ENCODE data around the gene ARID5B. TPM values are rescaled to one million over a fixed set of nuclear protein-coding genes. Genes with fewer than 3 reads are reported as not detected.
A peak's percentile ranks its signal among the peaks of the same experiment; 100 is the strongest.

The ARID5B gene
- total RNA-seq, 1 experiment from 2014 or later, result 1.4 TPM

DNA sequence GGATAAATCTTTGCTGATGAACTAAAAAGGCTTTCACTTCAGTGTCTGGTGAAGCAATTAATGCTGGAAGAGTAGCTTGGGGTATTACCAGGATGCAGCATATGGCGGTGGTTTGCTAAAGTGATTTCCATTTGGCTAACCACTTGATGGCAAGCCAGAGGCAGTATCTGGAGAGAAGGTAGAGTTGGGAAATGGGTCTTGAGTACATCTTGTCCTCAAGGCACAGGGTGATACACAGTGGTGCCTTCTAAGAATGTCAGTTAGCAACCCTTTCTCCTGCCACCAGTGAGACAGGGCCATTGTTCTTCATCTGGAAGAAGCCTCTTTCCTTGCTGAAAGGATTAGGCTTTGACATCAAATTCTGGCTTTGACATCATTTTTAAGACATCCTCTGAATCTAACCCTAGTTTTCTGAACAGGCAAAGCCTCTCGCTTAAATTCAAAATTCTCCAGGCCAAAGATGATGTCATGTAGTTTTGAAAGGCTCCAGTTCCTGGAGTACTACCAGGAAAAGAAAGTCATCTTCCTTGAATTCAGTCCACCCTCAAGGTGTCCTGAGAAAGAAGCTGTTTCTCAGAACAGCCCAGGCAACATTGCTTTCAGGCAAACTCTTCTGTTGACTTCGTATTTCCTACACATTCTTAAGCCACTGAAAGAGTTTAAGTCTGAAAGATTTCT, 162.4 kb downstream of the ARID5B start:
- DNase-seq (ENCODE audit: extremely low read depth, low read depth), result no peak

DNA sequence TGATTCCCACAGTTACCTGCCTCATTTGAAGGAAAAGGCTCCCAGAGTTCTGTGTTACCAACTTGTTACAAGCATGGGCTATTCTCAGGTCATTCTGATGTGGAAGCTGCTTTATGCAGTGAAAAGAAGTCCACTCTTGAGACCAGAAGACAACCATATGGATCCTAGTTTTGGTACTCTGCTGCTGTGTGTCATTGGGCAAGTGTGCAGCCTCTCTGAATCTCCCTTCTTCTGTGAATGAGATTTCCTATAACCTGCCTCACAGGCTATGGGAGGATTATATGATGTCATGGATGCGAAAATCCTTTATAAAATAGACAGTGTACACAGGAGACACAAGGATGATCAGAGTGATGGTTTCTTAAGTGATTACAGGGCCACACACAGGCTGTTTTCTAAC, 166.1 kb downstream of the ARID5B start:
- DNase-seq (ENCODE audit: extremely low read depth, low read depth), result no peak

DNA sequence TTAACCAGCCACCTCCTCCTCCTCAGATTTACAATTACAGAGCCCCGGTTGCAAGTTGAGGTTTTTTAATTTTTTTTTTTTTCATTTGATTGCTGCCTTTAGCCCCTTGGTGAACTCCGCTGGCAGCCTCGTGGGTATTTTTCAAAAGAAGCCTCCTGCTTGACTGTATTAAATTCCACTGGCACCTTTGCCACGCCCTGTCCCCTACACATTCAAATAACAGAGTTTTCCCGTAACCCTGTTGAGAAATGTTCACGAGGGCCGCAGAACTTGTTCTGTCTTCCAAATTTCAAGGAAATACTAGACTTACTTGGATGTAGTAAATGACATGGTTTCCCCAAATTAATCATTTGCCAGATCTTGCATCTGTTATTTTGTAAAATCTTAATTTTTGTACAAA, 167.0 kb downstream of the ARID5B start:
- DNase-seq (ENCODE audit: extremely low read depth, low read depth), result no peak

DNA sequence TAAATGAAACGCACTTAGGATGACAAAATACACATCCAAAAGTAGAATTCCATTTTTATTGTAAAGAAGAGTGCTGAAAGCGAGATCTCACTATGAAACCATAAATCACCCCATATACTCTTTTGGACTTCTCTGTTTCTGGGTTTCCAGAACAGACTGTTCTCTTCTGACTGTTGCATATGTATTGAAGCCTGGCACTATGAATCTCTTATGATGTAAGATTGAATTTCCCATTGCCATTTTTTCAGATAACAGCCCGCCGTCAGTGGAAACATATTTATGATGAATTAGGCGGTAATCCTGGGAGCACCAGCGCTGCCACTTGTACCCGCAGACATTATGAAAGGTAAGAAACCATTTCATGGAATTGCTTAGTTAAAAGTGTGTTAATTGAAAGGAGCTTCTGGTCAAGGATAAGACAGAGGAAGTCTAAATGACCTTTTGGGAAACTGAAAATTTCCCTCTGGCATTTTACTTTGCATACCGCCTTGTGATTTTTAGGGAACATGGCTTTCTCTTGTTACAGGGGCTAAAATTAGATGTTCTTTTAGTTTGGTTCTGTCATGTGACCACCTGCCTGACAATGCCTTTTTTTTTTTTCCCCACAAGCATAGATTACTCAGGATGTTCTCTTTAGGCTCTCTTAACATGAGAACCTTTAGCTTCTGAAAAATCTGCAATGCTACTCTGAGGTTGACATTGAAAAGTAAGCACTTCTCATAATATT, 168.1 kb downstream of the ARID5B start:
- DNase-seq (ENCODE audit: extremely low read depth, low read depth), result no peak

DNA sequence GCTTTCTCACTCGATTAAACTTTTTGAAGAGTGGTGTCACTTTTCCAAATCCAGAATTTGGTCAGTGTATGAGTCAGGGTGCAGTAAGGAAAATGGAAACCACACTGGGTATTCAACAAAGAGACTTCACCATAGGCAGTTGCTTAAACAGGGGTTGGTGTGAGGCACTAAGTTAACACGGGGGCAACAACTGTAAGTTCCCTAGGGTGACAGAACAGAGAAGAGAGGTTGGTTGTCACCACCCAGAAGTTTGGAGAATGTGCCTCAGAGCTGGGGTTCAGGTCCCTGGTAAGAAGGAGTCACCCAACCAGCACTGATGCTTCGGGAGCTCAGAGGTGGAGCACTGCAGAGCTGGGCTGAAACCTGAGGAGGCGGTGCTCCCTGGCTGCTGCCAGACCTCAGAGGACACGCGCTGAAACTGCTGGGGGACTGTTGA, 170.4 kb downstream of the ARID5B start:
- no peak for DNase-seq (ENCODE audit: extremely low read depth, low read depth)

DNA sequence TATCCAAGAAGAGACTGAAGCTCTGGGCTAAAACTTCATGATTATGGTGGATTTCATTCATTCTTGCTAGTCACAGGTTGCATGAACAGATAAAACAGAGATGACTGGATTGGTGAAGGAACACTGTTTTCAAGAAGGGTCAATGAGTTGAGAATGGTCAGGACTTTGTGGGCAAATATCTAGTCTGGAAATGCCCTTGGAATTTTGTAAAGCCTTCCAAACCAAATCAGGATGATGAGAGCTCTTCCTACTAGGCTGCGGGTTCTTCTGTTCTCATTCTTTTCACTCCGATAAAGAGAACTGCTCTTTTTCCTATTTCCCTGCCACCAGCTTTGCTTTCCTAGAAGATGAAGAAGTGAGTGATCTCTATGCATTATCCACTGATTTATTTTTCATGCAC, 171.4 kb downstream of the ARID5B start:
- DNase-seq (ENCODE audit: extremely low read depth, low read depth), result no peak

DNA sequence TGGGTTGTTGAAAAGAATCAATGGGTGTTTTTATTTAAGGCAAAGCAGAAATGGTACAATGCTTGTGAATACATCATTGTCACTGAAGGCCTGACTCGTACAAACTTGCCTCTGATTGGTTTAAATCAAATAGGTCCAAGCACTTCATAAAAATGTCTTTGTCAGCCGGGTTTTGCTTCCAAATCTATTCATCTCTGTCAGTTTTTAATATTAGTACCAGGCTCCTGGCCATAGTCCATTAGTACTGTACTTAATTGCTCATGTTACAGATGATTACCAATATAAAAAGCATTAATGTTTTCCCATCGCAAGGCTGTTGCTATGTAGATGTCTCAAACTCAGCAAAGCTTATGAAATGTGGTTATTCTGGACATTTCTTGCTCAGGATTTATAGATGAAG, 171.9 kb downstream of the ARID5B start:
- DNase-seq (ENCODE audit: extremely low read depth, low read depth), result no peak

DNA sequence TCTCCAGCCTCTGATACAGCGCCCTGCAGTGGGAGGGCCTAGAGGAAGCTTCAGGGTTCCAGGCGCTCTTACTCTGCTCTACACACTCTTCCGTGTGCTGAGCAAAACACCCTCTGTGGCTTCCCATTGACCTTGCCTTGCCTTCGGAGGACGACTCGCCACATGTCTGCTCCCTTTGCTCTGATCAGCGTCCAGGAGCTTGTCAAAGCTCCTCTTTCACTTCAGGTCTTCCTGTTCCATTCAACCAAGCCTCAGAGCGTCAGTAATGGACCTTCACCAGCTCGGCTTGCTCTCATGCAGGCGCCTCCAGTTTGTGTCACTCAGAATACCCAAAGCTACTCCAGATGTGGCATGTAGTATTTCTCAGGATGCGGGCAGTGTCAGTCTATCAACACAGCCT, 173.9 kb downstream of the ARID5B start:
- DNase-seq (ENCODE audit: extremely low read depth, low read depth), result no peak

DNA sequence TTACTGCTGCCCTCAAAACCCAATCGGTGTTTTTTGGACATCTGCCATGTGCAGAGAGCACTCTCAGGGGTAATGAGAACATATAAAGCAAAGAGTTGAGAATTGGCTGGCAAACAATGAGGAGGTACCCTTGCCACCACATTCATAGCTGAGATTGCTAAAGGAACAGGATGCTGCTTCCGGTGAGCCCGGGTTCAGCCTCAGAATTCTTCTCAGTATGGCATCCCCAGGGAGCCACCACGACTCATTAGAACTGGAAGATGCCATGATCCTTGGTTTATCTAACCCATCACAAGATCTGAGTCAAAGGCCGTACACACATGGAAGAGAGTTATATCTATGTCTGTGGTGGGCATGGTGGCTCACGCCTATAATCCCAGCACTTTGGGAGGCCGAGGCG, 174.4 kb downstream of the ARID5B start:
- DNase-seq (ENCODE audit: extremely low read depth, low read depth), result no peak

DNA sequence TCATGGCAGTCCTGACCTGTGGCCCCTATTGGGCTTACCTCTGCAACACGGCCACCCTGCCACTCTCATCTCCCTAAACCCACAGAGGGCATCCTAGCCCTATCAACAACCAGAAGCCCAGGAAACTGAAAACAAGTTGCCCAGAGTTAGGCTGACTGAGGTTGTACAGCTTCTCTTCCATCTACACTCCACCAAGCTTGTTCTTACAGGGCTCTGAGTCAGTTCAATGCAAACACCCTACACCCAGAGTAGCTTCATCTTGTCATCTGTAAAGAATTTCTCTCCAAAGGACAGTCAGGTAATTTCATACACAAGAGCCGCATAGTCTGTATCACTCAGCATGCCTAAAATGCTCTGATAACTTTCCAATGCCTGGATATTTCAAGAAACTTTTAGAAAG, 175.4 kb downstream of the ARID5B start:
- peak; percentile 15 for DNase-seq (ENCODE audit: extremely low read depth, low read depth)

DNA sequence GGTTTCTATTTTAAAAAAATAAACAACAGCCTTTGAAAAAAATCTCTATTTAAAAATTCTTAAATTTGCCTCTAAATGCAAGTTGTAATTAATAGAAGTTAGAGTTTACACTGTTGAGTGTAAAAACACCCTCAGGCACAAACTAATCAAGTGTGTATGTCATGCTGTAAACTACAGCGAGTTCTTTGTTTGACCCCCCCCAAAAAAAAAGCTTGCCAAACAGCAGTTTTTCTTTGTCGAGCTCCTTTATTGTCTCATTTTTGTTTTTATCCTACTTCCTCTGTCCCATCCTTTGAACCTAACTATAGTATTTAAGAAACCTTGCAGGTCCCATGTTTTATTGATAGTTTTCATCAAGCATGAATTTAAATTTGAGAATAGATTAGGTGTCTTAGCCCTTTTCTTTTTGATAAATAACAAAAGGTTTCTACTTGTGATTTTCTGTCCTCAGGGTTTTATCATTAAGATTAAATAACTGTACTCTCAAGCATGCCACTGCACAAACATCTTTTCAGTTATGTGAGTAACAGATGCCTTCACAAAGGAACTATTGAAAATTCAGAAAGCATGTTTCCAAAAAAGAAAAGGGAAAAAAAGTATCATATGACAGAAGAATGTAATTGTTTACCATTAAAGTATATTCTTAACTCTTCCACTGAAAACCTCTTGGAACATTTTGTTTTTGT, 176.0 kb downstream of the ARID5B start:
- no peak for DNase-seq (ENCODE audit: extremely low read depth, low read depth)

DNA sequence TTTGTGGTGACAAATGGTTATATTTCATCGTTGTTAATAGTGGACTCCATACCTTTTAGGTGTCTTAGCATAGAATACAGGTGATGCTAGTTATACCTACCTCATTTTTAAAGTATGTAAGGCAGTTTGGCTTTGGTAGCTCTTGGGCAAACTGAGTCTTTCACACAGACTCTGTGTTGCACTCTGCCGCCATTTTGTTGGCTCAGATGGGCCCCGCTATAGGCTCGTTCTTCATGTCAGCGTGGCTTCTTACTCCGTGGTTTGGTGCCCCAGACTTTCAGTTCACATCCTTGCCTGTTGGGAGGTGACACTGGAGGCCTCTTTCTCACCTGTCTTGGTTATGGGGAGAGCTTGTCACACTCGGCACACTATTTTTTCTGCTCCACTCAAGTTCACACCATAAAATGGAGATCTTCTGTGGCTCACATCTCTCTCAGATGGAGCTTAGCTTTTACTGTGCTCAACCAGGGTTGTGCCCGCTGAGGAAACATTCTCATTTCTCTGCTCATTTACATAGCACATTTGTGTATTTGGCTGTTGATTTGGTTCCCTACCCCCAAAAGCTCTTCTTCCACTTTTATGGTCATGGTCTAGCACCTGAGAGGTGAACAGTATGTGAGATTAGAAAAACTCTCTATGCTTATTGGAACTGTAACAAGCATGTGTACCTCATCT, 178.5 kb downstream of the ARID5B start:
- DNase-seq (ENCODE audit: extremely low read depth, low read depth), result no peak

DNA sequence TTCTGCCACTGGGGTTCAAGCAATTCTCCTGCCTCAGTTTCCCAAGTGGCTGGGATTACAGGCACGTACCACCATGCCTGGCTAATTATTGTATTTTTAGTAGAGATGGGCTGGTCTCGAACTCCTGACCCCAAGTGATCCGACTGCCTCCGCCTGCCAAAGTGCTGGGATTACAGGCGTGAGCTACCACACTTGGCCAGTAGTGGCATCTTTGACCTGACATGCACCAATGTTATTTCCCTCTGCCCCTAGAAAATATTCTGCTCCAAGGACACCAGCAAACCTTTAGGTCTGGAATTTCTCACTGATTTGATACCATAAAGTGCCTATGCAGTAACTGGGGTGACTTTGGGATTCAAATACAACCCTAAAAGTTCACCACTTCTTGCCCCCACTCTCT, 179.4 kb downstream of the ARID5B start:
- DNase-seq (ENCODE audit: extremely low read depth, low read depth), result no peak

DNA sequence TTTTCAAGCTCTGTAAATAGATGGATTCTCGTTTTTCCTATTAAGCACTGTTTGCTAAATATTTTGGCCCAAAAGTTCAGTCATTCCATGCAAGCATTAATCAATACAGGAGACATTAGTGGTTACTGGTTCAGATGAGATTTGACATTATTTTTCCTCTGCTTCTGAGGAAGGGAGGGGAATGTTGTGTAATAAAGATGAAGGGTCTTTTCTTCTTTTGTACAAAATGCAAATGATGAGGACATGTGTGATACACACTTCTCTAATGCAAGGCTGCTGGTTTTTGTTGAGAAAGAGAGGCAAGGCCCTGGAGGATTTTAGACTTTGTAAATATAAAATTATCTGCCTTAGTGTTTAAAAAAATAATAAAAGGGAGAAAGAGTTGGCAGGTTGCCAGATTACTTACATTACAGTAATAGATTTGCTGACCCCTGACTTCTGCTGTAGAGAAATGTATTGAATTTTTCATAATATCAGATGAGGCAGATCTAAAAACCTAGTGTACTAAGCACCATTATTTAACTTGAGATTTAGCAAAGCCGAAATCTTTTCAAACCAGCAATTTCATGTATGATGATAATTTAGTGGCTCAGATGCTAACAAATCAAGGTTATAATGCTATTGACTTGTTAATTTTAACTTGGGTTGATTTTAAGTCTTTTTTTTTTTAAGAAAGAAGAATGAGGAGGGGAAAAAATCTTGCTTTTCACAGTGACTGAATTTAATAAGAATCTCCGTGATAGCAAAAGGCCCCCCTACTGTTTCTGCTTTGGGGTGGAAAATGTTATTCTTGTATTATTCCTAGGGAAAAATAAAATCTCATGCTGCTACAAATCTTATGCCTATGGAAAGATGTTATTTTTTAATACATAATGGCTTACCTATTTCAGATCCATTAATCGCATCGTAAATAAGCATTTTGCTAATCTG, 180.1 kb downstream of the ARID5B start:
- no peak for DNase-seq (ENCODE audit: extremely low read depth, low read depth)

DNA sequence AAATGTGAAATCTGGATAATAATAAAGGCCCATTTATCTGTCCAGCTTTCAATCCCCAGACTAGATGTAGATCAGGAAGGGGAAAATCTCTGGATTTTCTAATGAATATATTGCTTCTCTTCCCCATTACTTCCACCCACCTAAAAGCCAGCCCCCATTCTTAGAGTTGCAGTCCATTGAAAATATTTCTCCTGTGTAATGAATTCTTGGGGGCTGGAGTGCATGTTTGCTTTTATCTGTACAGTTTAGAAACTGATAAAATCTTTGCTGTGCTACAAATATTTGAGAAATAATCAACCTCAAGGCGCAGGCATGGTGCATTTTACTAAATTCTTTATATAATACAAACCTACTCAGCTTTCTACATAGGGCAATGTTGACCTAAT, 180.8 kb downstream of the ARID5B start:
- no peak for DNase-seq (ENCODE audit: extremely low read depth, low read depth)

DNA sequence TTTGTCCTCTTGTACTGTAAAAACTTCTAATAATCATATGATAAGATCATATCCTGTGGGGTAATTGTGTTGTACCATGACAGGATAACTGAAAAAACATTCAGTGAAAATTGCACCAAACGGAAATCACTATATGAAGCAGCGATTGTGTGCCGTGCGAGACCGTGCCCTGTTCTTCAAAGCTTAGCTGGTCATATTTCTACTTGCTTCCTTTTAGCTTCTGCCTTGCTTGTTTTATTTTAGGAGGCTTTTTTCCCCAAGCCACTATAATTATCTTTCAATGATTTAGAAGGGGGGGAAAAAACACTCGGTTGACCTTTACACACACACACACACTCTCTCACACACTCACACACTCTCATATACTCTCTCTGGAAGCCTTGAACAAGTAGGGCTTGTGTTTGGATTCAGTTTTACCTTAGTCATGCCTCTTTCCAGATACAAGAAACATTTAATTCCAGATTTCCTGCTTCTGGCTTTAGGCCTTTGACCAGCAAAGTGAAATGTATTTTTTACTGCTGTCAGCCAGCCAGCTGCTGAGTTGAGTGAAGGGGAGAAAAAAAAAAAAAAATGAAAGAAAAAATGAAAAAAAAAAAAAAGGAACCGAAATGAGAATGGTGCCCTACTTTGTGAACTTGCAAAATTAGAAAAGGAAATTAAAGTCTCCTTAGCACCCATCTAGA, 181.4 kb downstream of the ARID5B start:
- no peak for DNase-seq (ENCODE audit: extremely low read depth, low read depth)

DNA sequence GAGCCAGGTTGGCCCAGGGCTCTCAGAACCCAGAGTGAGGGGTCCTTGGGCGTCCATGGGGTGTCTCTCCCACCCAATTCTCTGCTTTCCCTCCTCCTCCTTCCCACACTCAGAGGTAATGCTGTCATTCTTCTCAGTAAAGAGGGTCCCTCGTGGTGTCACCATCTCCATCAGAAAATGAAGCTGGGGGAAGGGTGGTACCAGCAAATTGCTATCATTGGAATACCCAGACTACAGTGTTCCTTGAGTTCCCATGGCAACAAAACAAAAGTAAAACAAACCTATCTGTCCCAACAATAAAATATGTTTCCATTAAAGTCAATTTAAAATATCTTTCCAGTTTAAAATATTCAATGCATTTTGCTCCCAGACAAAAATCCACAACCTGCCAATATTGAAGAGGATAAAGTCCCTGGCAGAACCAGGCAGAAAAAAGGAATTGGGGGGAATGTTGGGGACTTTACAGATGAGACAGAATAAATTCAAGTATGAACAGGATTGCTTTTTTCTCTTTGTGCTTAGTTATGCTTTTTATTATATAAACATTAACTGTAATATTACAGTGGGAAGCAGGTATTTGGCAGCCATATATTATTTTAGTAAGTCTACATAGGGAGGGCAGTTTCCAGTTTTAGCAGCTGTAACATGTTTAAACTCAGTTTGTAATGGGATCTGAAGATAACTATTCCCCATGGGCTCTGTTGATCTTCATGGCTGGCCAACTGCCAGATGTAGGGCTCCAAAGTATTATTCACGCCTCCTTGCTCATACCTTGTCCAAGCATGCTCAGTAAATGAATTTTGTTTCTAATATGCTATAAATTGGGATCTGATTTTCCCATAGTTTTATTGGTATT, 182.1 kb downstream of the ARID5B start:
- DNase-seq (ENCODE audit: extremely low read depth, low read depth), result no peak

DNA sequence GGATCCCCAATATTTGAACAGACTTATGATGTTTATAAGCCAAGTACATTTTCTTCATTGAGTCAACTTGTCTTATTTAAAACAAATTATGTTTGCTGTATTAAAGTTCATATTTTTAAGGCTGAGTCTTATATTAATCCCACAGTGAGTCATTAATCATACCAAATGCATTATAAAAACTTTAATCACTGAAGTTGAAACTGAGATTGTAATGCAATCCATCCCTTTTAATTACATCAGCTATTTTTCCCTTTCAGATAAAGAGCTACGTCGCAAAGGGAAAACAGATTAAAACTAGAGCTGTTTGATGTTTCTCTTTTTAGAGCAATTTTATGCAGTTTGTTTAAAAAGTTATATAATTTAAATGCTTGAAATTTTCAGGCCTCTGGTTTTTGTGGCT, 183.0 kb downstream of the ARID5B start:
- no peak for DNase-seq (ENCODE audit: extremely low read depth, low read depth)

DNA sequence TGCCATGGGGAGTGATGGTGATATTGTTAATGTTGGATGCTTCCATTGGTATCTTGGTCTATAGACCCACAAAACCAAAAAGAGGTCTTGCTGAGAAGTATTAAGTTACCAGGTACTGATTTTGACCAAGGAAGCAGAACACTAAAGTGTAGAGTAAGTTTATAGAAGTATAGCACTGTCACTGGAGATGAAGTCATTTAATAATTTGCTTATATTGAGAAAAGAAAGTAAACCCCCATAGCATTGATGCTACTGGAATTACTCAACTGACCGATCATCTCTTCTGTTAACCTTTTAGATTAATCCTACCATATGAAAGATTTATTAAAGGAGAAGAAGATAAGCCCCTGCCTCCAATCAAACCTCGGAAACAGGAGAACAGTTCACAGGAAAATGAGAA, 183.9 kb downstream of the ARID5B start:
- DNase-seq (ENCODE audit: extremely low read depth, low read depth), result no peak

Data from NCI-H460 (cell line).